Measurements from ENCODE around the gene LPCAT3.
A peak's percentile ranks its signal among the peaks of the same experiment; 100 is the strongest.

Gene LPCAT3

GRCh38 chr12:7015555-7016370 is 2.5 kb downstream of the LPCAT3 start (continued):
- TF ChIP-seq ZNF692 (tag by site-specific recombination; IDR thresholded peaks at IDR 0.05) (peak; percentile 52; the same call in 1 of the 2 replicates), KLF9 (tag by site-specific recombination; IDR thresholded peaks at IDR 0.05; ENCODE audit: low read depth) (no peak), KLF8 (tag by site-specific recombination; IDR thresholded peaks at IDR 0.05) (peak; percentile 54), ZNF664 (tag by site-specific recombination; IDR thresholded peaks at IDR 0.05) (no peak), ZNF837 (tag by site-specific recombination; IDR thresholded peaks at IDR 0.05) (no peak), ZNF121 (tag by site-specific recombination; IDR thresholded peaks at IDR 0.05) (no peak), ZNF398 (tag by site-specific recombination; IDR thresholded peaks at IDR 0.05) (peak; percentile 30; the same call in 1 of the 2 replicates), PRDM4 (tag by site-specific recombination; IDR thresholded peaks at IDR 0.05) (peak; percentile 63), ZNF18 (tag by site-specific recombination; IDR thresholded peaks at IDR 0.05) (no peak), ZNF621 (tag by site-specific recombination; IDR thresholded peaks at IDR 0.05) (no peak), INSM2 (tag by site-specific recombination; IDR thresholded peaks at IDR 0.05) (peak; percentile 90), ZBTB6 (tag by site-specific recombination; IDR thresholded peaks at IDR 0.05) (no peak), BCL11B (tag by site-specific recombination; IDR thresholded peaks at IDR 0.05; ENCODE audit: low read depth) (no peak), CTCF (tag by site-specific recombination; IDR thresholded peaks at IDR 0.05) (no peak), PRDM2 (tag by site-specific recombination; IDR thresholded peaks at IDR 0.05; ENCODE audit: borderline replicate concordance) (no peak)

All from HEK293 (cell line).